ENCODE measurements around the gene SRRM1.

DNA sequence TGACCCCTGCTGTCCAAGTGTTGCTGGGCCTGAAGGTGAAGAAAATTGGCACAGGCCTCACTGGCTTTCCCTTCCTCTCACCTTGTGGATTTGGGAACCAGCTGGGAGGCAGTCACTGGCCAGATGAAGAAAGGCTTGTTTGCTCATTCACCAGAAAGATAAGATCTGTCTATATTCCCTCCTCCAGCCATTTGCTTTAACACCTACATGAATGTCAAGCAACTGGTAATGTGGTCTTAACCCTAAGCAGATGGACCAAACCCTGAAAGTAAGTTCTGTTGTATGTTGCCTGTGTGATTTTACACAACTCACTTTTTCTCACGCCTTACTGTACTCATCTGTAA lies 10.3 kb upstream of the SRRM1 start:
- TF ChIP-seq POLR2A (IDR thresholded peaks at IDR 0.05) (no peak), EP300 (IDR thresholded peaks at IDR 0.05) (no peak)
- TF ChIP-seq, protein P1, sequence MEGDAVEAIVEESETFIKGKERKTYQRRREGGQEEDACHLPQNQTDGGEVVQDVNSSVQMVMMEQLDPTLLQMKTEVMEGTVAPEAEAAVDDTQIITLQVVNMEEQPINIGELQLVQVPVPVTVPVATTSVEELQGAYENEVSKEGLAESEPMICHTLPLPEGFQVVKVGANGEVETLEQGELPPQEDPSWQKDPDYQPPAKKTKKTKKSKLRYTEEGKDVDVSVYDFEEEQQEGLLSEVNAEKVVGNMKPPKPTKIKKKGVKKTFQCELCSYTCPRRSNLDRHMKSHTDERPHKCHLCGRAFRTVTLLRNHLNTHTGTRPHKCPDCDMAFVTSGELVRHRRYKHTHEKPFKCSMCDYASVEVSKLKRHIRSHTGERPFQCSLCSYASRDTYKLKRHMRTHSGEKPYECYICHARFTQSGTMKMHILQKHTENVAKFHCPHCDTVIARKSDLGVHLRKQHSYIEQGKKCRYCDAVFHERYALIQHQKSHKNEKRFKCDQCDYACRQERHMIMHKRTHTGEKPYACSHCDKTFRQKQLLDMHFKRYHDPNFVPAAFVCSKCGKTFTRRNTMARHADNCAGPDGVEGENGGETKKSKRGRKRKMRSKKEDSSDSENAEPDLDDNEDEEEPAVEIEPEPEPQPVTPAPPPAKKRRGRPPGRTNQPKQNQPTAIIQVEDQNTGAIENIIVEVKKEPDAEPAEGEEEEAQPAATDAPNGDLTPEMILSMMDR (IDR thresholded peaks at IDR 0.05), result no peak
